Immature natural killer cell (primary cell): ENCODE results near the gene IL10RB. TPM values are rescaled to one million over a fixed set of nuclear protein-coding genes. Genes with fewer than 3 reads are reported as not detected.
"Not testable (repeated sequence)": the region's sequence is repeated elsewhere in the genome, so short reads cannot be mapped to it uniquely, and the experiment has no call there.

Experiments used
- DNase-seq, 3 donors: peaks; one replicate each; pipeline ENCODE4 v3.0.0; 2022; ENCODE audit warnings: mixed read lengths in 1 of 3
- H3K27ac Mint-ChIP-seq, 6 donors: one replicate each; pipeline ENCODE4 v1.8.0; 2020; ENCODE audit warnings: mixed read lengths in 6 of 6, mild to moderate bottlenecking in 5 of 6, inconsistent platforms in 4 of 6, moderate library complexity in 3 of 6
- H3K27me3 Mint-ChIP-seq, 3 donors: one replicate each; pipeline ENCODE4 v1.8.0; 2020 to 2021; ENCODE audit warnings: low read depth in 3 of 3, mild to moderate bottlenecking in 3 of 3, mixed read lengths in 3 of 3, moderate library complexity in 3 of 3, inconsistent platforms in 1 of 3
- H3K36me3 Mint-ChIP-seq, 3 donors: one replicate each; pipeline ENCODE4 v1.8.0; 2020; ENCODE audit warnings: mixed read lengths in 3 of 3, inconsistent platforms in 2 of 3, mild to moderate bottlenecking in 2 of 3
- H3K4me1 Mint-ChIP-seq, 2 donors: one replicate each; pipeline ENCODE4 v1.8.0; 2020; ENCODE audit warnings: inconsistent platforms in 2 of 2, mild to moderate bottlenecking in 2 of 2, mixed read lengths in 2 of 2, moderate library complexity in 1 of 2
- H3K4me3 Mint-ChIP-seq, 5 donors: one replicate each; pipeline ENCODE4 v1.8.0; 2020; ENCODE audit warnings: mild to moderate bottlenecking in 5 of 5, mixed read lengths in 5 of 5, inconsistent platforms in 3 of 5, moderate library complexity in 3 of 5
- H3K9me3 Mint-ChIP-seq, 6 donors: one replicate each; pipeline ENCODE4 v1.8.0; 2020; ENCODE audit warnings: mild to moderate bottlenecking in 6 of 6, mixed read lengths in 6 of 6, inconsistent platforms in 4 of 6, moderate library complexity in 3 of 6
- polyA plus RNA-seq, 3 donors: library from polyadenylated mRNA; unstranded; fragments of 300-500 nt; fragmentation: Illumina TruSeq; gene quantifications; one replicate each; pipeline ENCODE4 v1.2.3, GENCODE V29; 2021

Gene IL10RB
- 10 to 100 TPM; 45.9 to 63.5 (median 46.9) TPM for polyA plus RNA-seq

DNA sequence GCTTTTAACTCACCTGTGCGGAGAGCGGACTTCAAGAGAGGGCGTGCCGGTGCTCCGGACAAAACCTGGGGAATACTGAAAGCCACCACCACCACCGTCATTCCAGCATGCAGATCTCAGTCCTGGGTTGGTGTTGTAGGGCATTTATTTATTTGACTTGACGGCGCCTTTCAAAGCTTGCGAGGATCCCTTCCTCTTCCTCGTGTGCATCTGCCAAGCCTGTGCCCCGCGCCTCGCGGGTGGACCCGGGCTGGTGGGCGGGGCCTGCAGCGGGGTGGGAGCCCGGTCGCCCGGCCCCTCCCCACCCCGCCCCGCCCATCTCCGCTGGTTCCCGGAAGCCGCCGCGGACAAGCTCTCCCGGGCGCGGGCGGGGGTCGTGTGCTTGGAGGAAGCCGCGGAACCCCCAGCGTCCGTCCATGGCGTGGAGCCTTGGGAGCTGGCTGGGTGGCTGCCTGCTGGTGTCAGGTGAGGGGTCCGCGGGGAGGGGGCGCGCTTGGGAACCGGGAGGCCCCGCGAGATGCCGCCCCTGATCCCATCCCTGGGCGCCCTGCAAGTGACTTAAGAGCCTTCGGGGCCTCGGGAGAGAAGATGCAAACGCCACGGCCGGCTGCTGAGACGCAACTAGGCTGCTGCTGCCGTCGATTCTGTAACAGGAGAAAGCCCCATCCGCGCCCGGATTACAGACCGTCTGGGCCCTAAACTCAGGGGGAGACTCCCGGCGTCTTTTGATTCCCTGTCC, at the start of gene IL10RB:
TSS of gene IL10RB (plus strand) at position 318 of the 739 bp plus-strand sequence. CDS start at position 417, 99 bp downstream.
- peak; percentile 67 to 72 (median 72) for DNase-seq
- Mint-ChIP-seq H3K4me3 (peak within 1 kb of the TSS; percentile 94 to 100 (median 97)), H3K27me3 (peaks cover 2 to 5% (median 2%) of the 10 kb centered on the region in 3 donors), H3K4me1 (peaks cover 73 to 85% of the 10 kb centered on the region in 2 donors), H3K9me3 (peaks cover 0 to 1% (median 0%) of the 10 kb centered on the region in 6 donors), H3K27ac (peak within 1 kb of the TSS; percentile 90 to 96 (median 94)), H3K36me3 (peaks cover 6 to 31% (median 8%) of the 10 kb centered on the region in 3 donors)

DNA sequence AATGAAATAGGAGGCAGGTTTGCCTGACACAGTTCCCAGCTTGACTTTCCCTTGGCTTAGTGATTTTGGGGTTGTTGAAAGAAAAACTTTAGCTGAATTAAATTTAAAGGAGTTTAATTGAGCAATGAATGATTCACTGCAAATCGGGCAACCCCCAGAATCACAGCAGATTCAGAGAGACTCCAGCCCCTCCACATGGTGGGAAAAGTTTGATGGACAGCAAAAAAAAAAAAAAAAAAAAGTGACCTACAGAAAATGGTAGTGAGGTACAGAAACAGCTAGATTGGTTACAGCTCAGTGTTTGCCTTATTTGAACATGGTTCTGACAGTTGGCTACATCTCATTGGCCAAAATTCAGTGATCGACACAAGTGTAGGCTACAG, 49.0 kb upstream of the IL10RB start:
- H3K4me3 Mint-ChIP-seq, result no peak overlapping the region
- H3K4me1 Mint-ChIP-seq, result peaks cover 80 to 92% of the 10 kb centered on the region in 2 donors
- peaks cover 0 to 5% (median 3%) of the 10 kb centered on the region in 3 donors for H3K27me3 Mint-ChIP-seq
- peaks cover 0 to 4% (median 0%) of the 10 kb centered on the region in 3 donors for H3K36me3 Mint-ChIP-seq
- DNase-seq, result no peak
- peak overlapping the region in 5 of 6 donors; percentile 78 to 94 (median 87) for H3K27ac Mint-ChIP-seq
- no peaks in the 10 kb centered on the region for H3K9me3 Mint-ChIP-seq

DNA sequence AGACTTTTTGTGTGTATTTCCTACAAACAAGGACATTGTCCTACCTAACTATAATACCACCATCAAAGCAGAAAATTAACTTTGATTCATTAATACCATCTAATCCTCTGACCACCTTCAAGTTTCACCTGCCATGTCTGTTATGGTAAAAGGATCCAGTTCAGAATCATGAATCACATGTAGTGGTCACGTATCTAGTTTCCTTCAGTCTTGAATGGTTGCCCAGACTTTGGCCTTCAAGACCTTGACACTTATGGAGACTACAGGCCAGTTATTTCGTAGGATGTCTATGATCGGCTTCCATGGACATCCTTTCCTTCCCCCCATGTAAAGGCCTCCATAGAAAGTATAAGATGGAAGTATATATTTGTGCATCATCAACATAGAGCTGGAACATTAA, 46.9 kb upstream of the IL10RB start:
- DNase-seq, result no peak
- H3K27ac Mint-ChIP-seq, result peak overlapping the region in 4 of 6 donors; percentile 12 to 72 (median 40)
- H3K27me3 Mint-ChIP-seq, result peaks cover 0 to 5% (median 0%) of the 10 kb centered on the region in 3 donors
- no peaks in the 10 kb centered on the region for H3K9me3 Mint-ChIP-seq
- H3K4me3 Mint-ChIP-seq, result peak overlapping the region in 1 of 5 donors; percentile 18
- peaks cover 59 to 70% of the 10 kb centered on the region in 2 donors for H3K4me1 Mint-ChIP-seq
- H3K36me3 Mint-ChIP-seq, result peaks cover 0 to 4% (median 0%) of the 10 kb centered on the region in 3 donors

DNA sequence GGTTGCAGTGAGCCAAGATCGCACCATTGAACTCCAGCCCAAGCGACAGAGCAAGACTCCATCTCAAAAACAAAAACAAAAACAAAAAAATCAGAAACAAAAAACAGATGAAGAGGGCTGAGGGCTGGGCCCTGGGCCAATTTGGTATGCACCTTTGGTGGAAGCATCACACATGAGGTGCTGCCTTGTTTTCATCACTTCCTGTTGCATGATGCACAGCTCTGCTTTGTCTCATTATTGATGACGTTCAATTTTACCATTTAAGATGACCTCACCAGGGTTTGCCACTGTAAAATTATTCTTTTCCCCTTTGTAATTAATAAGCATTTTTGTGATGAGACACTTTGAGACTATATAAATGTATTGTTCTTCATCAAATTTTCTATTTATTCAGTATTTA, 46.2 kb upstream of the IL10RB start:
- Mint-ChIP-seq H3K27ac (peak overlapping the region in 1 of 6 donors; percentile 40), H3K27me3 (peaks cover 0 to 5% (median 0%) of the 10 kb centered on the region in 3 donors), H3K4me1 (peaks cover 53 to 63% of the 10 kb centered on the region in 2 donors), H3K9me3 (no peaks in the 10 kb centered on the region), H3K36me3 (peaks cover 0 to 4% (median 0%) of the 10 kb centered on the region in 3 donors), H3K4me3 (no peak overlapping the region)
- DNase-seq, result no peak

DNA sequence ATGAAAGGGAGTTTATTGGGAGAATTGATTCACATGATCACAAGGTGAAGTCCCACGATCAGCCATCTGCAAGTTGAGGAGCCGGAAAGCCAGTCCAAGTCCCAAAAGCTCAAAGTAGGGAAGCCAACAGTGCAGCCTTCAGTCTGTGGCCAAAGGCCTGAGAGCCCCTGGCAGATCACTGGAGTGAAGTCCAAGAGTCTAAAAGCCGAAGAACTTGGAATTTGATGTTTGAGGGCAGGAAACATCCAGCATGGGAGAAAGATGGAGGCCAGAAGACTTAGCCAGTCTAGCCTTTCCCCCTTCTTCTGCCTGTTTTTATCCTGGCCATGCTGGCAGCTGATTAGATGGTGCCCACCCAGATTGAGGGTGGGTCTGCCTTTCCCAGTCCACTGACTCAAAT, 40.8 kb upstream of the IL10RB start:
- not testable (repeated sequence) for H3K36me3 Mint-ChIP-seq, H3K27ac Mint-ChIP-seq, H3K4me3 Mint-ChIP-seq

DNA sequence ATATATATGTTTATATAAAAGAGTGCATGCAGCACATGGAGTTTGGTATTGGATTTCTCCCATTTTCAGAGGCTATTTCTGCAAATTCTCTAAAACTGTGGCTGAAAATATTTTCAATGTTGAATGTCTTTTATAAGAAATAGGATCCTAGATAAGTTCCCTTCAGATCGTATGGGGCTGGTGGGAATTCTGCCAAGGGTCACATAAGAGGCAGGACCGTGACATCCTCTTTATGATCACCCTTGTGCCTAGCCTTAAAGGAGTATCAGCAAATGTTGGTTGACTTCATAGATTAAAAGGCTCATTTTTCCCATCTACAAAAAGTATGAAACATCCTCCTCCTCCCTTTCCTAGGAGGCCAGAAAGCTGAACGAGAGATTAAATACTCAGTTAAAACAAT, 37.7 kb upstream of the IL10RB start:
- H3K27ac Mint-ChIP-seq, result peak overlapping the region in 4 of 6 donors; percentile 45 to 77 (median 55)
- H3K27me3 Mint-ChIP-seq, result peaks cover 0 to 12% (median 8%) of the 10 kb centered on the region in 3 donors
- peaks cover 43 to 55% of the 10 kb centered on the region in 2 donors for H3K4me1 Mint-ChIP-seq
- peak overlapping the region in 3 of 5 donors; percentile 79 to 84 (median 80) for H3K4me3 Mint-ChIP-seq
- H3K36me3 Mint-ChIP-seq, result peaks cover 0 to 6% (median 6%) of the 10 kb centered on the region in 3 donors
- DNase-seq, result no peak
- H3K9me3 Mint-ChIP-seq, result no peaks in the 10 kb centered on the region

More for the DNA sequence above, 40.8 kb upstream of the IL10RB start:
- Mint-ChIP-seq H3K27me3 (peaks cover 0 to 12% (median 8%) of the 10 kb centered on the region in 3 donors), H3K4me1 (peaks cover 24 to 38% of the 10 kb centered on the region in 2 donors)
- H3K9me3 Mint-ChIP-seq, DNase-seq: not testable (repeated sequence)

DNA sequence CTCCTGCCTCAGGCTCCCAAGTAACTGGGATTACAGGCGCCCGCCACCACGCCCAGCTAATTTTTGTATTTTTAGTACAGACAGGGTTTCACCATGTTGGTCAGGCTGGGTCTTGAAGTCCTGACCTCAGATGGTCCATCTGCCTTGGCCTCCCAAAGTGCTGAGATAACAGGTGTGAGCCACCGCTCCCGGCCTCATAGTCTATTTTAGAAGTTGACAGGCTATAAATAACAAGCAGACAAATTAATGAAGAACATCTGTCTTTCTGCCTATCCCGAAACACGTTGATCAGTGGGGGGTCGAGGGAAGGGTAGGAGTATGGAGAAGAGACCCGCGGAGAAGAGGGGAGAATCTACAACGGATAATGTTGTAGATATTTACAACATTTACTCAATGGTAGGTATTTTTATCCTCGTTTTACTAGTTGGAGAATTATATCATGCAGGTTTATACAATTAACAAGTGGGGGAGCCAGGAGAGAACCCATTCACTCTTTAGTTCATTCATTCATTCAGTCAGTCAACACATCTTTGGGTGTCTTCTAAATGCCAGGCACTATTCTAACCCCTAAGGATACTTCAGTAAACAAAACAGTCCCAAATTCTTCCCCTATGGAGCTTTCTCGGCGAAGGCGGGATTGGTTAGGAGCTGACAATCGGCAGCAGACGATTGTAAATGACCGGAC, 36.9 kb upstream of the IL10RB start:
- peaks cover 0 to 12% (median 8%) of the 10 kb centered on the region in 3 donors for H3K27me3 Mint-ChIP-seq
- H3K9me3 Mint-ChIP-seq, result no peaks in the 10 kb centered on the region
- no peak for DNase-seq

DNA sequence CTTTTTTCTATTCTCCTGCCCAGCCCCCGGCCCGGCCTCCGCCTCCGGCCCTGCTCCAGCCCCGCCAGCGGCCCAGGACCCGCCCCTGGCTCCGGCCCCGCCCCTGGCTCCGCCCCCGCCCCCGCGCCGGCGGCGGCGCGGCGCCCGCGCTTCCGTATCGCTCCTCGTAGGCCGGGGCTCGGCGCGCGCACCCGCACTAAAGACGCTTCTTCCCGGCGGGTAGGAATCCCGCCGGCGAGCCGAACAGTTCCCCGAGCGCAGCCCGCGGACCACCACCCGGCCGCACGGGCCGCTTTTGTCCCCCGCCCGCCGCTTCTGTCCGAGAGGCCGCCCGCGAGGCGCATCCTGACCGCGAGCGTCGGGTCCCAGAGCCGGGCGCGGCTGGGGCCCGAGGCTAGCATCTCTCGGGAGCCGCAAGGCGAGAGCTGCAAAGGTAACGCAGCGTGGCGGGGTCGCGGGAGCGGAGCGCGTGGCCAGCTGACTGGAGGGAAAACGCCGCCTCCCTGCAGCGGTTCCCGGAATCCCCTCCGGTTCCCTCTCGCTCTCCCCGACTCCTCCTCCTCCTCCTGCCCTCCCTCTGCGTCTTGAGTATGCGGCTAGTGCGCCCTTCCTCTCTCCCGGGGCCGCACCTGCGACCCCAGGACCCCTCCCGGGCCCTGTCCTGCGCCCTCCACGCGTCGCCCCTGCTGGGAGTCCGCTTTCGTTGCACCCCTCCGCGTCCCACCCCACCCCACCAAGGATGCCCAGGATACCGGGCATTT, 36.2 kb upstream of the IL10RB start, which contains the start of gene IFNAR2:
TSS of gene IFNAR2 (plus strand) at position 155 of the 761 bp plus-strand sequence. CDS start 11,985 bp downstream, outside the sequence.
- H3K4me3 Mint-ChIP-seq, result peak within 1 kb of the TSS; percentile 86 to 97 (median 94)
- no peaks in the 10 kb centered on the region for H3K9me3 Mint-ChIP-seq
- H3K4me1 Mint-ChIP-seq, result peaks cover 57 to 70% of the 10 kb centered on the region in 2 donors
- H3K27ac Mint-ChIP-seq, result peak within 1 kb of the TSS; percentile 77 to 93 (median 88)
- peak; percentile 67 to 72 (median 70) for DNase-seq
- peaks cover 0 to 6% (median 6%) of the 10 kb centered on the region in 3 donors for H3K36me3 Mint-ChIP-seq
- H3K27me3 Mint-ChIP-seq, result peaks cover 0 to 12% (median 8%) of the 10 kb centered on the region in 3 donors

More for the DNA sequence above, 36.9 kb upstream of the IL10RB start:
- peak overlapping the region; percentile 79 to 89 (median 84) for H3K4me3 Mint-ChIP-seq
- H3K27ac Mint-ChIP-seq, result peak overlapping the region; percentile 77 to 89 (median 88)
- peaks cover 0 to 6% (median 6%) of the 10 kb centered on the region in 3 donors for H3K36me3 Mint-ChIP-seq
- H3K4me1 Mint-ChIP-seq, result peaks cover 49 to 63% of the 10 kb centered on the region in 2 donors

DNA sequence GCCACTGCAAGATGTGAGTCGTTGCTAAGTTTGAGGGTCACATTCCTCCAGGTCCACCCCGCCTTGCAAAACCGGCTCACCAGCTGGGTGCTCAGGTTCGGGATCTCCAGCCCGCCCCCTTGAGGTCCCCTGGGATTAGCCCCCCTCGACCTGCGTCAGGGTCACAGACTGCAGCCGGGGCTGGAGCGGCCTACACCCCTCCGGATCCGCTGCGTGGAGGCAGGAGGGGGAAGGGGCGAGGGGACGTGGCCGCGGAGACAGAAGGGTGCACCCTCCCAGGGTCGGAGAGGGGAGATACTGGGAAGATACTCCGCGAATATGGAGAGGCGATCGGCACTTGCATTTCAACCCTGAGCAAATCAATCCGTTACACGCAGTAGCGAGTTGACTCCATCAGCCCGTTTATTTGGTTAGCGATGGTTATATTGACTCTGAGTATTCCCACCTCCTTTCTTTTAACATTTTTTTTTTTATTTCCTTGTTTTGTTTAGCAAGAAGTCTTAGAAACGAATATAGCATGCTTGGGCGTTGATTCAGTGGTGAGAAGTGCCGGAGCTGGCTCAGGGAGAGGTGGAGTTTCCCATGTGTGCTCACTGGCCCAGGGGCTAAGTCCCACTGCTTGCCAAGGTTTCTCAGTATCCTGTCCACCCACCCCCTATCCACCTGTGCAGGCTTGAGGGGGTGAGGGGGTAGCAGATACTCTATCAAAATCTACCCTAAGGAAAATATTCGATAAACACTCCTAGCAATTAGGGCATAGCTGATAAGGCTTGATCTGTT, 35.4 kb upstream of the IL10RB start:
- H3K4me1 Mint-ChIP-seq, result peaks cover 64 to 78% of the 10 kb centered on the region in 2 donors
- H3K9me3 Mint-ChIP-seq, result no peaks in the 10 kb centered on the region
- H3K27me3 Mint-ChIP-seq, result peaks cover 1 to 12% (median 8%) of the 10 kb centered on the region in 3 donors
- peaks cover 0 to 6% (median 6%) of the 10 kb centered on the region in 3 donors for H3K36me3 Mint-ChIP-seq
- peak overlapping the region; percentile 76 to 93 (median 88) for H3K27ac Mint-ChIP-seq
- H3K4me3 Mint-ChIP-seq, result peak overlapping the region; percentile 86 to 97 (median 94)
- peak in 2 of 3 donors; percentile 41 to 43 for DNase-seq

DNA sequence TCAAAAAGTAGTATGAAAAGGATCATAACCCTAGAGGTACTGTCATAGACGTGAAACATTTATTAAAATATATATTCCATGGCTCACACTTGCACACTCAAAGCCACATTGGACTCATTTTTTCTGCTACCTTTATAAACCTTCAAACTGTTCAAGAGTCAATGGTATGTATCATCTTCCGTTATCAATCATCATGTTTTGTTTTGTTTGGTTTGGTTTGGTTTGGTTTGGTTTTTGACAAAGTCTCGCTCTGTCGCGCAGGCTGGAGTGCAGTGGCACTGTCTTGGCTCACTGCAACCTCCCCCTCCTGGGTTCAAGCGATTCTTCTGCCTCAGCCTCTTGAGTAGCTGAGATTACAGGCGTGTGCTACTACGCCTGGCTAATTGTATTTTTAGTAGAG, 34.6 kb upstream of the IL10RB start:
- Mint-ChIP-seq H3K9me3 (no peaks in the 10 kb centered on the region), H3K4me3 (peak overlapping the region; percentile 86 to 97 (median 94)), H3K27ac (peak overlapping the region; percentile 76 to 93 (median 88)), H3K36me3 (peaks cover 0 to 6% (median 6%) of the 10 kb centered on the region in 3 donors), H3K27me3 (peaks cover 1 to 12% (median 8%) of the 10 kb centered on the region in 3 donors), H3K4me1 (peaks cover 71 to 86% of the 10 kb centered on the region in 2 donors)
- no peak for DNase-seq

DNA sequence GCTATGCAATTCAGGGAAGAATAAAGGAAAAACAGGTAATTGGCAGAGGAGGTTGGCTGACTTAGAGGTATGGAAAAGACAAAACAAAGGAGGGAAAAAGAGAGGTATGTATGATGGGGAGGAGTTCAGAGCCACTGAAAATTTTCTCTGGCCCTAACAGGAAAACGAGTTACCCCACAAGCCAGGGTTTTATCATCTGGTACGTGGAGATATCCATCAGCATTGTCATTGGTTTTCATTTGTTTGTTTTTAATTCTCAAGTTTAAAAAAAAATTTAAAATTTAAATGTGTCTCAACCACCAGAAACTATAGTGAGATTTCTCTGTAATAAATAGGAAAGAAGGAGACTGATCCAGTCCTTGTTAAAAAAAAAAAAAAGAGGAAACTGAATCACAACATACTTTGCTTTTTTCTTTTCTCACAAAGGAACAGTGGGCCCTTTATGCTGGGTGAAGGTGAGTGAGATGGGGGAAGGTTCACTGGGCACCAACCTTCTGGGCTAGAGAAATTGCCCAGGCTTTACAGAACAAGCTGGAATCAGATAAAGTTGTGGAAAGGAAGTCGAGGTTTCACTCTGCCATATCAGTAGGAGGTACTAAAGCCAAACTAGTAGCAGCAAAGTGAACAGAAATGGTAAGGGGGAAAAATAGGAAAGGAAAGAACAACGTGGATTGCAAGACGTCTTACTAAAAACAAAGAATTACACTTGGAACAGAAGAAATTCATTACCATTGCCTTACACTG, 33.7 kb upstream of the IL10RB start:
- Mint-ChIP-seq H3K27ac (peak overlapping the region; percentile 76 to 93 (median 88)), H3K9me3 (no peaks in the 10 kb centered on the region)

More for the DNA sequence above, 33.7 kb upstream of the IL10RB start:
- DNase-seq, result no peak
- H3K4me1 Mint-ChIP-seq, result peaks cover 75 to 88% of the 10 kb centered on the region in 2 donors
- H3K27me3 Mint-ChIP-seq, result peaks cover 1 to 12% (median 8%) of the 10 kb centered on the region in 3 donors
- H3K36me3 Mint-ChIP-seq, result peaks cover 0 to 11% (median 6%) of the 10 kb centered on the region in 3 donors
- peak overlapping the region; percentile 86 to 97 (median 94) for H3K4me3 Mint-ChIP-seq
